GM18867 (cell line): ENCODE results near the gene DLL4.

Source experiments
- ATAC-seq: cut with Tn5 transposase; IDR thresholded peaks from one replicate; pipeline ENCODE4 v1.9.1; 2021; ENCODE audit warnings: mild to moderate bottlenecking, moderate library complexity; ENCODE audit not compliant: unreplicated experiment

The DLL4 gene

DNA sequence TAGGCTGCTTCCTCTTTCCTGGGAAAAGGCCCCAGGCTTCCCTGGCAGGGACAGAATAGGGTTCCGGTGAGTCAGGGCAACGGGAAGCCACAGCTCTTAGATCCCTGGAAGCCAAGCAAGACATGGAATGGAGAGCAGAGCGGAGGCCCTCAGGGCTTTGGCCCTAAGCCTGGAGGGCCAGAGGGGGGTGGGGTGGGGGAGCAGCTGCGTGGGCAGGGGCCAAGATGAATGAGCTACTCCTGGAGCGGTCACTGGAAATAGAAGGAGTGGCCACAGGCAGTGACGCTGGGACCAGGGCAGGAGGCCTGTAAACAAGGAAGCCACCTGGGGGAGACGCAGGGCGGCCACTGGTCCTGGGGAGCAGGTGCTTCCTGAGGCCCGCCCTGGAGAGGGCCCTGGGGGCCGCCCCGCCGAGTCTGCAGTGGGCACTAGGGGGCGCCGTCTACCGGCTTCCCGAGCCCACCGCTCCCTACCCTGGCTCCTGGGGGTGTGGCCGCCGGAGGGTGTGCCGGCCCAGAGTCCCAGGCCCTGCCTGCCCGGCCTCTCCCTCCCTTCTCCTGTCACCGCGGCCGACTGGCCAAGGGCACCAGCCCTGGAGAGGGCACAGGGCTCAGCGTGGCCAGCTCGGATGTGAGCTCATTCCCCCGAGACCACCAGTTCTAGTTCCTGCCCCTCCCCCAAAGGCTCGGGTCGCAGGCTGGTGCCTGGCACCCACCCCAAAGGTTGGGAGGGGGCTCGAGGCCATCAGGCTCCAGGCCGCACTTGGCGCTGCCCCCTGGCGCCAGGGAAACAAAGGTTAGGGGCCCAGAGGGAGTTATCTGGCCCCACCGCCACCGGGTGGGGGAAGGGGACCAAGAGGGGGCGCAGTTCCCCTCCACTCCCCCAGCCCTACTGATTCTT, 22.8 kb upstream of the DLL4 start:
- ATAC-seq: peak; percentile 64

DNA sequence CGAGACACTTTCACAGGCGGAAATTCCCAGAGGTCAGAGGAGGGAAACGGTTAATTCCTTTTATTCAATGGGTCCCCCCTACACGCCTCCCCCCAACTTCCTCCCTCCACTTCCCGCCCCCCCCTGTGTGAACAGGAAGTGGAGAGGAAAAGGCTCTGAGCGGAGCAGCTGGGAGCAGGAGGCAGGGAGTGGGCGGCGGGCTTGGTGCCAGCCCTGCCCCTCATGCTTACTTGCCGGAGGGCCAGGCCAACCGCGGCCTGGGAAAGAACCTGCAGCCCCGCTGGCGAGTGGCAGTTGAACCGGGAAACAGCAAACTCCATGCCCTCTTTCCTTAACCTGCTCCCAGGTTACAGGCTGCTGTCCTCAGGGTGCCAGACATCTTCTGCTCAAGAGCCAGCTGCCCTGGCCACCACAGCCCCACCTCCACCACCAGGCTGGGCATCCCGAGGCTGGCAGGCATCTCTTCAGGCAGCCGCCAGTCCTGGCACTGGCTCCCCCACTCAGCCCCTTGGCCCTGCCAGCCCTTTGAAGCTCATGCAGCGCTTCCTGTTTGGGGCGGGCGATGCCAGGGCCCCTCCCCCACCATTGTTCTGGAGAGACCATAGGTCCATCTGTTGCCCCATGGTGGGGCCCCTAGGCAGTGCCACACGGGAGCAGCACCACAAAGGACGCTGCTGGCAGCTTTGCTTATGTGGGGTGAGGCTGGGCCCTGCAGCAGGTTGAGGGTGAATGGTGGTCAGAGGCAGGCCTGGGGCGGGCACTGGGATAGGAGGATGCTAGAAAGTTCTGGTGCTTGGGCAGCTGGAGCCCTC, 21.9 kb upstream of the DLL4 start:
- ATAC-seq: no peak

GRCh38 chr15:40908095-40908494, 21.0 kb upstream of the DLL4 start:
- no peak for ATAC-seq

- ATAC-seq: no peak
Observed at GRCh38 chr15:40909662-40910630, 19.2 kb upstream of the DLL4 start.

GRCh38 chr15:40911141-40911540, 18.0 kb upstream of the DLL4 start:
- ATAC-seq: no peak

- no peak for ATAC-seq
Observed at GRCh38 chr15:40911693-40912092, 17.4 kb upstream of the DLL4 start.

DNA sequence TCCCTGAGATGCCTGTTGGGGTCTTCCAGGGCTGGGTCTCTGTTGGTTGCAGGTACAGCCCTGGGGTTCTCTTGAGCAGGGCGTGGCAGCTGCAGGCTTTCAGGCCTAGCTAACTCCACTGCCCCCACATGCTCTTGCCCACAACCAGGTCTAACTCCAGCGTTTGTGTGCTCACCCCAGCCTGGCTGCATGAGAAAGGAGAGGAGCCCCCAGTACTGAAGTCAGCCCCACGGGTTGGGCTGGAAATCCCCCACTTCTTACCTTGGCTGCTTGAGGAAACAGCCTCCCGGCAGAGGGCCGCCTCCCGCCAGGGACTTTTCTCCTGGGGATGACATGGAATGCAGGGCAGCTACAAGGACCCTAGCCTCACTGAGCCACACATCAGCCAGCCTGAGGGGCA, 16.7 kb upstream of the DLL4 start:
- ATAC-seq: no peak

DNA sequence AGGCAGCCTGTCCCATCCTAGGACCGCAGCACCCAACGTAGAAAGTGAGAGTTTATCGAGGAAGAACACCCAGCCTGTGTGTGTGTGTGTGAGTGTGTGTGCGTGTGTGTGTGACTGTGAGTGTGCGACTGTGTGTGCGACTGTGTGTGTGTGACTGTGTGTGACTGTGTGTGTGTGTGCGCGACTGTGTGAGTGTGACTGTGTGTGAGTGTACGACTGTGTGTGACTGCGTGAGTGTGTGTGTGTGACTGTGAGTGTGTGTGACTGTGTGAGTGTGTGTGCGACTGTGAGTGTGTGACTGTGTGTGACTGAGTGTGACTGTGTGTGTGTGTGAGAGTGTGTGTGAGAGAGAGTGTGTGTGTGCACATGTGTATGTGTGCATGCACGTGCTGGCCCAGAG, 15.1 kb upstream of the DLL4 start:
- no peak for ATAC-seq

GRCh38 chr15:40914486-40914885, 14.7 kb upstream of the DLL4 start:
- ATAC-seq: no peak

GRCh38 chr15:40915116-40915661, 14.0 kb upstream of the DLL4 start:
- no peak for ATAC-seq

DNA sequence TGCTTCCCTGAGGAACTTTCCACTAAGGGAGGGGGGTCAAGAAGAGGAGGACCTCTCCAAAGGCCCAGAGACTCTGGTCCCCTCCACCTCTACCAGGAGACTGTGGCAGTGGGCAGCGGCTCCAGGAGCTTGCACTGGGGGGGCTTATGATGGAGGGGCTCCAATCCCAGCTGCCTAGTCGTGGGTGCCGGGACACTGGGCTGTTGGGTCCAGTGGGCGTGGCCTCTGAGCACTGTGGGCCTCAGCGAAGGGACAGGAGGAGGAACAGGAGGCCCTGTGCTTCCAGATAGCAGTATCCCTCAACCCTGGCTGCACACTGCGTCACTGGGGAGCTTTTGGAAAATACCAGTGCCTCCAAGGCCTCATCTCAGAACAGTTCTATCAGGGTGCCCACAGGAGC, 13.5 kb upstream of the DLL4 start:
- no peak for ATAC-seq

DNA sequence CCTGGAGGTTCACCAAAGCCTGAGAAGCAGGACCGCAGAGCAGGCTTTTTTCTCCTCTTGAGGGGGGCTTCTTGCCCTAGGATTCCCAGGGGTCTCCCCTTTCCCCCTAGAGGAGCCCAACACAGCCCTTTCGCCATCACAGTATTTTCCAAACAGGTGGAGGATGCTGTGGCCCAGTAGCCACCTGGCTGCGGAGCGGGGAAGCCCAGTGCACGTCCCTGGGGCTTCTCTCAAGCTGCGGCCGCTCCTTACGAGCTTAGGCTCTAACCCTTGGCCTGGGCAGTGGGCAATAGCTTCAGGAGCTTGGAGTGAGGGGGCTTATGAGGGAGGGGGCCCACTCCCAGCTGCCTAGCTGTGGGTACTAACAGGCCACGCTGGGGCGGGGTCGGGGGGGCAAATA, 11.6 kb upstream of the DLL4 start:
- ATAC-seq: no peak

- ATAC-seq: no peak
Observed at GRCh38 chr15:40918146-40918798, 10.9 kb upstream of the DLL4 start.

GRCh38 chr15:40918799-40919392, 10.2 kb upstream of the DLL4 start:
- ATAC-seq: no peak

GRCh38 chr15:40921949-40922607, 7.1 kb upstream of the DLL4 start:
- no peak for ATAC-seq

- no peak for ATAC-seq
Observed at GRCh38 chr15:40922608-40923005, 6.5 kb upstream of the DLL4 start.

DNA sequence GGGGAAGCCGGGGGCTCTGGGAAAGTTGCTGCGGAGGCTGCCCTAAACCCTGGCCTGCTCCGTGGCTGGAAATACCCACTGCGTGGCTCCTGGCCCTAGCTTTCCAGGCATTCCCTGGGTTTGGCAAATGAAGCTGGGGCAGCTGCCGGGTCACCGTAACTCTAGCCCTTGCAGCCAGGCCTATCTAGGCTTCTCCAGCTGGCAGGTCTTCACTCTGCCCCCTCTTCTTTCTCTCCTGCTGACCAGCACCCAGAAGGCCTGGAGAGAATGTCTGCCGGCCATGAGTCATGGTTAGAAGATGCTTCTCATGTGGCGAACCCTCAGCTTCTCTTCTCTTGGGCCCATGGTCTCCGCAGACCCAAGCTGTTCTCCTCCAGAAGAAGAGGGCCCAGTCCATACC, 5.6 kb upstream of the DLL4 start:
- no peak for ATAC-seq

GRCh38 chr15:40925495-40925862, 3.7 kb upstream of the DLL4 start:
- ATAC-seq: no peak
